Activated CD4-positive, alpha-beta T cell treated with anti-CD3 and anti-CD28 coated beads, Interleukin-2, amount 50 U/mL, for 4 hours (primary cell): ENCODE results near the gene PA2G4.

Source experiments
- DNase-seq, 2 experiments: peaks; one replicate each; pipeline ENCODE4 v3.0.0-alpha.2; 2020

The PA2G4 gene

GRCh38 chr12:56127888-56128669, 23.7 kb downstream of the PA2G4 start, which contains the start of gene ESYT1:
TSS of gene ESYT1 (plus strand) at chr12:56128267. CDS start at chr12:56128320, 53 bp downstream.
- DNase-seq: peak; percentile 96

GRCh38 chr12:56128670-56129205, 24.4 kb downstream of the PA2G4 start:
- DNase-seq: no peak

- DNase-seq: peak; percentile 54
Measured at GRCh38 chr12:56129206-56129941, 25.0 kb downstream of the PA2G4 start.

- no peak for DNase-seq
Measured at GRCh38 chr12:56129942-56130495, 25.7 kb downstream of the PA2G4 start.

GRCh38 chr12:56130876-56131275, 26.5 kb downstream of the PA2G4 start:
- no peak for DNase-seq

GRCh38 chr12:56134897-56135296, 30.5 kb downstream of the PA2G4 start:
- no peak for DNase-seq

GRCh38 chr12:56137853-56138571, 33.7 kb downstream of the PA2G4 start:
- no peak for DNase-seq

- no peak for DNase-seq
Measured at GRCh38 chr12:56141946-56142784, 37.8 kb downstream of the PA2G4 start.

GRCh38 chr12:56143217-56143616, 38.9 kb downstream of the PA2G4 start:
- no peak for DNase-seq

- DNase-seq: no peak
Measured at GRCh38 chr12:56143870-56144269, 39.5 kb downstream of the PA2G4 start.

DNA sequence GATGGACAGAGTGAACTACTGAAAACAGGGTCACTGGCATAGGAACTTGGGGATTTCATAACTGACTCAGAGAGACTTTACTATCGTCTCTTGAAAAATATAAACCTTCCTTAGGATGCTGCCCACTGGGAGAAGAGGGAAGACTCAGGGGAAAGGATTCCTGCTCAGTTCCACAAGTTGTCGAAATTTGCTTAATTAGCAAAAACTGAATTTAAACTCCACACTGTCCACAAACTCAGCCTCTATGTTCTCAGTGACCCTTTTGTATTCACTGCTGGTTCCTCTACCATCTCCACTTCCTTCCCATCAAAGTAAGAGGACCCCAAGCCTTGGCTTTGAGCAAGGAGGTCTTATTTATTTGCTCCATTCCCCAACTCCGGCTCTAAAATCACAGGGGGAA, 40.9 kb downstream of the PA2G4 start:
- DNase-seq: no peak

- no peak for DNase-seq
Measured at GRCh38 chr12:56146492-56147460, 42.4 kb downstream of the PA2G4 start.

GRCh38 chr12:56150563-56150962, 46.2 kb downstream of the PA2G4 start:
- no peak for DNase-seq

- DNase-seq: peak; percentile 63 to 65
Measured at GRCh38 chr12:56151672-56152131, 47.3 kb downstream of the PA2G4 start.

- peak; percentile 91 to 93 for DNase-seq
Measured at GRCh38 chr12:56152132-56152755, 47.9 kb downstream of the PA2G4 start, which contains the start of gene MYL6B. TSS of gene MYL6B (plus strand) at chr12:56152587. CDS start at chr12:56153919, 1,332 bp downstream.

- DNase-seq: no peak
Measured at GRCh38 chr12:56152756-56153677, 48.7 kb downstream of the PA2G4 start.

- no peak for DNase-seq
Measured at GRCh38 chr12:56153678-56154065, 49.3 kb downstream of the PA2G4 start.

DNA sequence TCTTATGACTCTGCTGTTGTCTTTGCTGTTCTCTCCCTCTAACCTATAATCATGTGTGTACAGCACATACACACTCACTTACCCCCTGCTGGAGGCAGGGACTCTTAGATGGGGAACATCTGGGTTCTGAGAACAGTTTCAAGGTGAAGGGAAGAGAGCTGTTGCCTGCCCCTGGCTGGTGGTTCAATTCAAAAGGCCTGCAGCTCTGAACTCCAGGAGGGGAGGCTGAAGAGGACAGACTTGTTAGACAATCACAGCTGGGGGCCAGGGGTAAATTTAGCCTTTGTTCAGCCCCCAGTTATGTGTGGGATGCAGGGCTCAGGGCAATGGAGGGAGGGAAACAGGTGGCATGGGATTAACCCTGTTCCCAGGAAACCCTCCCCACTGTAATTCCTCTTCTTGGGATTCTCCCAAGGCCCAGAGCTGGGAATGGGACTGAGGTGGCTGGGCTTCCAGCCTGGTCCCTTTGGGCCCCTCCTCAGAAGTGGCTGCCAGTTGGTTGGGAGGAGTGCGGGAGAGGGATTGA, 50.0 kb downstream of the PA2G4 start:
- no peak for DNase-seq

DNA sequence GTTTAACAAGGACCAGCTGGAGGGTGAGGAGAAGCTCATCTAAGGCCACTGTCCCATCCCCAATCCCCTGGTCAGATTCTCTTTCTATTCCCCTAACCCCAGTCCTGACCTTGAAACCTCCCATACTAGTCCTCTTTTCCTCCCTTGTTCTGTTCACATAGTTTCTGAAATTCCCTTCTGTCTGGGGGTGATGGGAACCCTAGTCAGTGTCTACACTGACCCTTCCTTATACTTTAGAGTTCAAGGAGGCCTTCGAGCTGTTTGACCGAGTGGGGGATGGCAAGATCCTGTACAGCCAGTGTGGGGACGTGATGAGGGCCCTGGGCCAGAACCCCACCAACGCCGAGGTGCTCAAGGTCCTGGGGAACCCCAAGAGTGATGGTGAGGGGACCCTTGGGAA, 50.5 kb downstream of the PA2G4 start:
- DNase-seq: no peak
